Activated CD4-positive, alpha-beta T cell treated with anti-CD3 and anti-CD28 coated beads, Interleukin-2, amount 50 U/mL, for 1 hour (primary cell): Measurements from ENCODE around the gene TMEM240.
A peak's percentile ranks its signal among the peaks of the same experiment; 100 is the strongest.
"Not testable (repeated sequence)": the region's sequence is repeated elsewhere in the genome, so short reads cannot be mapped to it uniquely, and the experiment has no call there.

Experiments
- DNase-seq: peaks from one replicate; pipeline ENCODE4 v3.0.0-alpha.2; 2020

TMEM240 gene

GRCh38 chr1:1540090-1540817 is at the start of gene TMEM240:
TSS of gene TMEM240 (minus strand) at chr1:1540624. CDS start at chr1:1540346, 278 bp downstream.
- DNase-seq: peak; percentile 55

DNA sequence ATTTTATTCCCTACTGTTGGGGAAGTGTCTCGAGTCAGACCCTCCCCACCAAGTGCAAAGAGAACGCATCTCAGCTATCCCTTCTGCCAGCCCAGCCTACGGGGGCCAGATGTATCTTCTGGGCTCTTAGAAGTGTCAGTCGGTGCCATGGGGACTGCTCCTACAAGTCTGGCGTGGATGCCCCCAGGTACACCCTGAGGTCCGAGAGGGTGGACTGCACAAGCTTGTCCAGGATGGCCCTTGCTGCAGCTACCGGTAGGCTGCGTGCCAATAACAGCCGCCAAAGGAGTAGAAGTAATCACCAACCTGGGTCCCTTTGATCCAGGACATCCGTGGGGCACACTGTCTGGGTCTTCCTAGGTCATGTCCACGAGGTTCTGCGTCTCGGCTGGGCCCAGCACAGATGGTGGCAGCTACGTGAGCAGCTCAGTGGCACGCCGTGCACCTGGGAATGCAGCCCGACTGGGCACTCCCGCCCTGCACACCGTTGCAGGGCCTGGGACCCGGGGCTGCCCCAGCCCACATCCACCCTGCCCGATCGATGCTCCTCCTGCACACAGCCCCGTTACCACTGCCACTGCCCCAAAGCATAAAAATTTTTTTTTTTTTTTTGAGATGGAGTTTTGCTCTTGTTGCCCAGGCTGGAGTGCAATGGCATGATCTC is 43.1 kb upstream of the TMEM240 start:
- no peak for DNase-seq

- no peak for DNase-seq
Observed at GRCh38 chr1:1582585-1583346, 42.3 kb upstream of the TMEM240 start.

DNA sequence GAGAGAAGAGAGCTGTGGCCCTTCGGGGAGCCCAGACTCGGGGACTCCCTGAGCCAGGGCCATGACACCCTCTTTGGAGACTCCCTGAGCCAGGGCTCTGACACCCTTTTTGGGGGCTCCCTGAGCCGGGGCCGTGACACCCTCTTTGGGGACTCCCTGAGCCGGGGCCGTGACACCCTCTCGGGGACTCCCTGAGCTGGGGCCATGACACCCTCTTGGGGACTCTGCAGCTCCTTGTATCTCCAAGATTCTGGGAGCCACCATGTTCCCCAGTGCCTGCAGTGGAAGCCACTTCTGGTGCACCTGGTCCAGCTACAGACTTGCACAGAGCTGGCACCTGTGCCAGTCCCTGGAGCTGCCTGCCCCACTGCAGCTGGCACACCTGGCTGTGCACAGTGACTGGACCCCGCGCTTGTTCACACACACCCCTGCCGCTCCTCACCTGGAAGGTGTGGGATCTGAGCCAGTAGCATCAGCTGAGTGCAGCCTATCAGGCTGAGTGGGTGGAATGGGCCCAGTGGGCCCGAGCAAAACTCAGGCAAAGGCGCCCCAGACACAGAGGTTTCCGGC is 38.0 kb upstream of the TMEM240 start:
- DNase-seq: no peak

DNA sequence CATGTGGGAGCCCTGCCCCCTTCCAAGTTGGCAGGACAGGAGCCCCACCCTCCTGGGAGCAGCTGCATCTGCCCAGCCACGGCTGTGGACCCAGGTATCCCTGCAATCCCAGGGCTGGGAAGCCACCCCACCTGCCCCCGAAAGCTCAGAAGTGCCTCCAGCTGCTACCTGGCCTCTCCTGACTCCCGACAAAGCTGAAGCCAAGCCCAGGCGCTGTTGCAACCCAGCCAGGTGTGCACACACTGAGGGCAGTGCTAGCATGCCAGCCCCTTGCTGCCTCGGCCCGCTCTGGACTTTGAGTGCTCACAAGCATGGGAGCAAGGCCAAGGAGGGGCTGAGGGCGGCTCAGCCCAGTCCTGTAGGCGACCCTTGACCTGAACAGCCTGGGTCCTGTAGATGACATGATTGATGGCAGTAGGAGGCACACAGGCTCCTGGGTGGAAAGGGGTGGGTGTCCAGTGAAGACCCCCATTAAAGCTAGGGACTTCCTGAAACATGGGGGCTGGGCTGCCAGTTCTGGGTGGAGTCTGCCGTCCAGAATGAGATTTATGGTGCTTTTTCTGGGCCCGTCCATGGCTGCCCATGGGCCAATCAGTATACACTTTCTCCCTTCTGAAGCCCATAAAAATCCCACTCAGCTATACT is 37.1 kb upstream of the TMEM240 start:
- no peak for DNase-seq

DNA sequence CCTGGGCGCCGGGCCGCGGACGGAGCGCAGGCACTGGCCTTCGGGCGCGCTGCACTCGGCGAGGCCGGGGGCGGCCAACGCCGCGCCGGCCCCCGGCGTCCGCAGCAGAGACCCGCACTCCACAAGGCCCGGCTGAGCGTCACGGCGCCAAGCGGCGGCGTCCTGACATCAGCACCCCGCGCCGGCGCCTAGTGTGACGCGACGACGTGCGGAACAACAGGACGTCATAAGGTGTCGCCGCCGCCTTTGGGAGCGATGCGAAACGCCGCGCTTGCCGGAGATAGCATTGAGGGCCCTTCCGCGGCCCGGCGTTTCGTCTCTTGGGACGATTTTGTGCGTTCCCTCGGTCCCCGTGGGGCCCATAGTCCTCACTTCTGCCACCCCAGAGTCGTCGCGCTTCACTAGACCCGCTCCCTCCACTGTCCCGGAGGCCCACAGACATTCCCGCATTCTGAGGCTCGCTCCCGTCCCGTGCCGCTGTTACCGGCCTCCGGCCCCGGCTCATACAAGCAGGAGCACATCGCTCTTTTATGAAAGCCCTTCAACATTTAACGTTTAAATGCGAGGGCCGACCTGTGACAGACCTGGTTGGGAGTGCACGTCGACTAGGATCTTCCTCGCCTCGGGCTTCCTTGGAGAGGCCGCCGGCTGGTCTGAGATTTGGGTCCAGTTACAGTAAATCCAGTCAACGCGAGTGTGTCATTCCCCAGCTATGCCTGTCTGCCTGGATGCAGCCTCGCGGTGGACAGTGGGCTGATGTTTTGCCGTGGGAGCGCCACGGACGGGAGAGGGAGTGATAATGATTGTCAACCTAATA is 34.5 kb upstream of the TMEM240 start, which contains the start of gene SSU72:
TSS of gene SSU72 (minus strand) at position 143 of the 817 bp plus-strand sequence. CDS start 306 bp downstream, outside the sequence.
- peak; percentile 93 for DNase-seq

DNA sequence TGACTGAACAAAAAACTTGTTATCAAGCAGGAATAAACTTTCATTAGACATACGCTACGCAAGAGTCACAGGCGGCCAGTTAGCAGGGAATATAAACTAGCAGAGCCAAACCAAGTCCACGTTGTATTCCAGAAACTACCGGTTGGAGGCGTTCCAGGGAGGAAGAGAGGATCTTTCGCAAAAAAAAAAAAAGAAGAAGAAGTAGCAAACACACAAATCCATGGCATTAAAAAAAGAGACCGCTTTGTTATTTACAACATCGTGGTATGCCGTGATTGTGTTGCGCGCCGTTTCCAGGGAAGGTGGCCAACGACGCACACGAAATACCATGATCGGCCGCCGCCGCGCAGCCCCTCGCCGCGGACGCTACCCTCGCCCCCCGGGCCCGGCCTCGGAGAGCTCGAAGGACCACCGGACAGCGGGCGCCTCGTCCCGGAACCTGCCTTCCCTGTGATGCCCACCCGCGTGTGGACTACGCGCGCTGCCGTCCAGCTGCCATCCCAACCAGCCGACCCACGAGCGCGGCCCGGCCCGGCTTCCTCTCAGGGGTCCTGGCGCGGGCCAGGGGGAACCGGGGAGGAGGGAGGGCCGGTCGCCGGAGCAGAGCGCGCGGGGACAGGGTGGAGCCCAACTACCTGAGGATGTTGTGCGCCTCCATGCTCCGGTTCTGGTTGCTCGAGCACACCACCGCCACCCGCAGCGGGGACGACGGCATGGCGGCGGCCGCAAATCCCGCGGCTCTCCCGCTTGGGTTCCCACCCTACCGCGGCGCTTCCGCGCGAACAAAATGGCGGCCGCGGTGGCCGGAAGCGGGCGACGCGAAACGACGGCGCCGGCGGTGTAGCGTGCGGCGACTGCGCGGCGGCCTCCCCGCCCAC is 33.7 kb upstream of the TMEM240 start:
- DNase-seq: peak; percentile 62

DNA sequence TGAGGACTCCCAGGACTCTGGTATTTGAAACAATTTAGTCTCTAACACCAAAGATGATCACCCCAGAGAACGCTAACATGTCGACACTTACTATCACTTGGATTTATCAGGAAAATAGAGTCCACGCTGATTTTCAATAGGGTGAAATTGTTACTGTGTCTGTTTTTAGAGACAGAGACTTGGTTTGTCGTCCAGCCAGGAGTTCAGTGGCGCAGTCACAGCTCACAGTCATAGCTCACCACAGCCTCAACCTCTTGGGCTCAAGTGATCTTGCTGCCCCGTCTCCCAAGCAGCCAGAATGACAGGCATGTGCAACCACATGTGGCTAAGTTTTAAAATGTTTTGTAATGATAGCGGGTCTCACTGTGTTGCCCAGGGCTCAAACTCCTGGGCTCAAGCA is 28.9 kb upstream of the TMEM240 start:
- no peak for DNase-seq

GRCh38 chr1:1567891-1568291 is 27.5 kb upstream of the TMEM240 start:
- DNase-seq: no peak

DNA sequence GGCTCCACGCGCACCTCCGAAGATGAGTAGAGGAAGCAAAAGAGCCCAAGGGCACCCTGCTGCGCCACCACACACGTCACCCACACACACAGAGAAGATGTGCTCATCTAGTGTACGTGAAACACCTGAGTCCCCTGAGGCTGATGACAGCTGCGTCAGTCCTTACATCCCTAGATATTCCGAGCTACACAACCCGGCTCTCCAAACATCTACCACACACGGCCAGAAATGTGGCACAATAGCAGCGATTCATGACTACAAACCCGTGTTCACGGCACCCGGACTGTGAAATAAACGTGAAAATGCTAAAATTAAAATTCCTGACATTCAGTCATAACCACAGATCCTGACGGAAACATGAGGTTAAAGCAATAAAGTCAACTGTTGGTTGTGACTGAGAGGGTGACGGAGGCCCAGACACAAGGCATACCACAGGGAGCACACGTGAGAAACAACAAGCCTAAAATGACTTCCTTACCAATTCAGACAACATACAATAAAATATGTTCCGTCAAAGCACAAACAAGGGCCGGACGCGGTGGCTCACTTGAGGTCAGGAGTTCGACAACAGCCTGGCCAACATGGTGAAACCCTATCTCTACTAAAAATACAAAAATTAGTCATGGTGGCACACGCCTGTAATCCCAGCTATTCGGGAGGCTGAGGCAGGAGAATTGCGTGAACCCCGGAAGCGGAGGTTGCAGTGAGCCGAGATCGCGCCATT is 26.9 kb upstream of the TMEM240 start:
- DNase-seq: no peak

- no peak for DNase-seq
Observed at GRCh38 chr1:1565340-1565739, 24.9 kb upstream of the TMEM240 start.

DNA sequence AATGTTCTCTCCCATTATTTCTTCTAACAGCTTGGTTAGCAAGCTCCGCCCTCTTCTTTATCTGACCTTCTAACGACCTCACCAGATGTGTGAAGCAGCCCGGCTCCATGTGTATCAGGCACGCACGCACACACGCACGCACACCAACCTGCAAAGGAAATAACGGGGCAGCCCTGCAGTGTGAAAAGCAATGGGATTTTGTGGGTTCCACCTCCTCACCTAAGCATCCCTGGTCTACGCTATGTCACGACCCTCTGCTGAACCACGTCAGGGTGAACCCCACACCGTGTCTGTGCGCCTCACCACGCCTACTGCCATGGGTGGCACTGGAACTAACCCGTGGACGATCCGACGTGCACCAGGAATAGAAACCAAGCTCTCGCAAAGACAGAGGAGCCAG is 23.8 kb upstream of the TMEM240 start:
- no peak for DNase-seq

GRCh38 chr1:1563688-1564087 is 23.3 kb upstream of the TMEM240 start:
- DNase-seq: no peak

DNA sequence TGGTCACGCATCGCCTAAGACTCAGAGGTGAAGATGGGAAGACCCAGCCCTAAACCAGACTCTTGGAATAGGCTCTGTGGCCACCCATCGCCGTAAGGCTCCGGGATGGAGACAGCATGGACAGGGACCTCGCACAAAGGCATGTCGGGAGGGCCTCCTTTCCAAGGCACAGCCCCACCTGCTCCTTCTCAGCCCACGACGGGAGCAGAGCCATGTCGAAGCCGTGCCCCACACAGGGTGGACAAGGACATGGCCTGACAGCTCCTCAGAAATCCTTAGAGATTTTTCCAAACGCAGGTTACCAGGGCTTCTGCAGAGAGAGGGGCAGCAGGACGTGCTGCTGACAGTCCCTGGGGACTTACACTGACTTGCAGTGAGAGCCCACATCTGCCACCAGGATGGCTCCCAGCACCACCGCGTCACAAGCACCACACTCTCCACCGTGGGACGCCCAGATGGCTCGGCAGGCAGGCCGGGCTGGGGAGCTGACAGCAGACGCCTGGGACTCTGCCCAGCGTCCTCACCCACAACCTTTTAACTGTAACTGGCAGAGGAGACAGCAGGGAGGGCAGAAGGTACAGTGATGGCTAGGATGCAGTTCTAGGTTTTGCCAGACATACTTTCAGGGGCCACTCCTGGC is 22.3 kb upstream of the TMEM240 start:
- DNase-seq: no peak

- no peak for DNase-seq
Observed at GRCh38 chr1:1561801-1562470, 21.5 kb upstream of the TMEM240 start.

DNA sequence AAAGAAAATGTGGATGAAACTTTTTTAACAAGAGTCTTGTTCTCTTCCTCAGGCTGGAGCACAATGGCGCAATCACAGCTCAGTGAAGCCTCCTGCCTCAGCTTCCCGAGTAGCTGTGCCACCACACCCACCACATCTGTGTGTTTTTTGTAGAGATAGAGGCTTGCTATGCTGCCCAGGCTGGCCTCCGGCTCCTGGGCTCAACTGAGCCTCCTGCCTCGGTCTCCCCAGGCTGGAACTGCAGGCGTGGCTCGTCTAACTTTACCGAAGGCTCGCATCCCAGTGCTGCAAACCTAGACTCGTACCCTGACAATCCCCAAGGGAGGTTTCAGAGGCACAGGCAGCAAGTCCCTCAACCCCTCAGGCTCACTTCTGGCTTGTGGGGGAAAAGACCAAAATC is 19.8 kb upstream of the TMEM240 start:
- DNase-seq: no peak

DNA sequence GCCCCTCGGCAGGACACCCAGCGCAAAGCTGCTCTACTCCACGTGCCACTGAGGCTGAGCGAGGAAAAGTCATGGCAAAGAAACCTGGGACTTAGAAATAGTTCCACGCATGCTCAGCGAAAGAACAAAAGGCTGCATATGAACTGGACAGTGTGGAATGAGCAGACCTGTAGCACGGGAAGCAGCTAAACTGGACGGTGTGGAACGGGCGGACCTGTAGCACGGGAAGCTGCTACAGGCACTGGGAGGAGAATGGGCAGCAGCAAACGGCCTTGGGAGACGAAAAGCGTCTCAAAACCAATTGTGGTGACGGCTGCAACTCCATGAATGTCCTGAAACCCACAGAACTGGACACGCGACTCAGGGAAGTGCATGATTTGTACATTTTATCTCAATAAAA is 18.6 kb upstream of the TMEM240 start:
- DNase-seq: no peak

- DNase-seq: no peak
Observed at GRCh38 chr1:1558591-1558990, 18.2 kb upstream of the TMEM240 start.

- not testable (repeated sequence) for DNase-seq
Observed at GRCh38 chr1:1557688-1558087, 17.3 kb upstream of the TMEM240 start.
